GM23338 (cell line): ENCODE data around the gene MROH7.

Experiments used
- CREB1 ChIP-seq: fragments of 250-450 bp; sonication (Bioruptor Pico); IDR thresholded peaks from 2 replicates; pipeline ENCODE4 v1.5.0; 2020; ENCODE audit warnings: low read depth, mild to moderate bottlenecking, moderate library complexity
- CTCF ChIP-seq, 2 experiments: fragments of 200-600 bp in 1 of 2; sonication (generic) in 1 of 2; conservative IDR thresholded peaks; 2 replicates each; pipeline versions ENCODE4 v1.5.1 to v1.6.1; 2016 to 2017; ENCODE audit warnings: antibody characterized with exemption in 2 of 2, low read depth in 2 of 2, mild to moderate bottlenecking in 2 of 2, moderate library complexity in 1 of 2
- EZH2 ChIP-seq: fragments of 200-600 bp; sonication (generic); IDR thresholded peaks from one replicate; pipeline ENCODE4 v1.8.0; 2017; ENCODE audit warnings: antibody characterized with exemption, mild to moderate bottlenecking, low read depth; ENCODE audit not compliant: unreplicated experiment
- EZH2phosphoT487 ChIP-seq: fragments of 200-600 bp; sonication (generic); IDR thresholded peaks from one replicate; pipeline ENCODE4 v1.8.1; 2018; ENCODE audit warnings: antibody characterized with exemption; ENCODE audit not compliant: unreplicated experiment
- JUNB ChIP-seq: IDR thresholded peaks from one replicate; pipeline ENCODE4 v1.6.1; 2016; ENCODE audit warnings: antibody characterized with exemption; ENCODE audit not compliant: unreplicated experiment
- POLR2AphosphoS5 ChIP-seq: IDR thresholded peaks from 2 replicates; pipeline ENCODE4 v1.6.1; 2016; ENCODE audit warnings: antibody characterized with exemption, low read depth
- ZNF114 ChIP-seq: fragments of 250-450 bp; sonication (Bioruptor Pico); IDR thresholded peaks from 2 replicates; pipeline ENCODE4 v1.5.0; 2020; ENCODE audit warnings: mild to moderate bottlenecking, moderate library complexity

- TF ChIP-seq CTCF (conservative IDR thresholded peaks at IDR 0.05; ENCODE audit: low read depth in 2 of 2) (no peak), POLR2AphosphoS5 (no peak), EZH2 (no peak), EZH2phosphoT487 (no peak), ZNF114 (CRISPR knock-in tag) (no peak), JUNB (no peak), CREB1 (no peak)
Measured at GRCh38 chr1:54614563-54614962, 27.0 kb upstream of the MROH7 start.
